HG03045 (cell line): ENCODE measurements around the gene C19orf25.
"Not testable (repeated sequence)": the region's sequence is repeated elsewhere in the genome, so short reads cannot be mapped to it uniquely, and the experiment has no call there.

Experiments used
- ATAC-seq: cut with Tn5 transposase; IDR thresholded peaks from one replicate; pipeline ENCODE4 v1.9.1; 2021; ENCODE audit warnings: mild to moderate bottlenecking, moderate library complexity; ENCODE audit not compliant: unreplicated experiment

Gene C19orf25

DNA sequence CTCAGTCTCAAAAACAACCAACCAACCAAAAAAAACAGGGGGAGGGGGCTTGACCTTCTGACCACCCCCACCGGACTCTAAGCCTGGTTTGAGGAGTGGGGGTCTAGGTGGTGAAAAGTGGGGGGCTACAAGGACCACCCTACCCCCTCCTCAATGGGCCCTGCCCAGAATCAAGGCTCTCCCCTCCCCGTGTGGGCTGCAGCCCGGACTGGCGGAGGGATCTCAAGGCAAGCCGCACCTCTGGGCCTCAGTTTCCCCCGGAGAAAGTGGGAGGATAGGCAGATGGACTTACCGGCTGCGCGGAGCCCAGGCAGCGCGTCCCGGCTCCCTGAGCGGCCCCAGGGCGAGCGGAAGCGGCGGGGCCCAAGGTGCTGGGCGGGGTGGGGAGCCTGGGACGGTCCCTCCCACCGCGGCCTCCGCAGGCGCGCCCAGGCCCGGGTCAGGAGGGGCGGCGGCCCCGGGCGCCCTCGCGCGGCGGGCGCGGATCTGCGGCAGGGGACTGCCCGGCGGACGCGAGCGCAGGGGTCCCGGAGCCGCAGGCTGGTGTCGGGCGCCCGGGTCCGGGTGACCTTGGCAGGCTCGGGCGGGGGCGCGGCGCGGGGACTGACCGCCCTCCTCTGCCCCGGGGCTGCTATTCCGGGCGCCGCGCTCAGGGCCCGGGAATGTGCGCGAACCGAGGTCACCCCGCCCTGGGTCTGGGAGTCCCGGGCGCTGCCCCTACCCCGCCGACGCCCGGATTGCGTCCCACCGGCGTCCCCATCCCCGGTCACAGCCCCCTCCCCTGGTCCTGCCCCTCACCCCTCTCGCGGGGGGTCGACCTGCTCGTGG is 33.9 kb upstream of the C19orf25 start, which contains the start of gene ADAMTSL5:
TSS of gene ADAMTSL5 (minus strand) at position 349 of the 828 bp plus-strand sequence. CDS start 2,076 bp downstream, outside the sequence.
- ATAC-seq = no peak

DNA sequence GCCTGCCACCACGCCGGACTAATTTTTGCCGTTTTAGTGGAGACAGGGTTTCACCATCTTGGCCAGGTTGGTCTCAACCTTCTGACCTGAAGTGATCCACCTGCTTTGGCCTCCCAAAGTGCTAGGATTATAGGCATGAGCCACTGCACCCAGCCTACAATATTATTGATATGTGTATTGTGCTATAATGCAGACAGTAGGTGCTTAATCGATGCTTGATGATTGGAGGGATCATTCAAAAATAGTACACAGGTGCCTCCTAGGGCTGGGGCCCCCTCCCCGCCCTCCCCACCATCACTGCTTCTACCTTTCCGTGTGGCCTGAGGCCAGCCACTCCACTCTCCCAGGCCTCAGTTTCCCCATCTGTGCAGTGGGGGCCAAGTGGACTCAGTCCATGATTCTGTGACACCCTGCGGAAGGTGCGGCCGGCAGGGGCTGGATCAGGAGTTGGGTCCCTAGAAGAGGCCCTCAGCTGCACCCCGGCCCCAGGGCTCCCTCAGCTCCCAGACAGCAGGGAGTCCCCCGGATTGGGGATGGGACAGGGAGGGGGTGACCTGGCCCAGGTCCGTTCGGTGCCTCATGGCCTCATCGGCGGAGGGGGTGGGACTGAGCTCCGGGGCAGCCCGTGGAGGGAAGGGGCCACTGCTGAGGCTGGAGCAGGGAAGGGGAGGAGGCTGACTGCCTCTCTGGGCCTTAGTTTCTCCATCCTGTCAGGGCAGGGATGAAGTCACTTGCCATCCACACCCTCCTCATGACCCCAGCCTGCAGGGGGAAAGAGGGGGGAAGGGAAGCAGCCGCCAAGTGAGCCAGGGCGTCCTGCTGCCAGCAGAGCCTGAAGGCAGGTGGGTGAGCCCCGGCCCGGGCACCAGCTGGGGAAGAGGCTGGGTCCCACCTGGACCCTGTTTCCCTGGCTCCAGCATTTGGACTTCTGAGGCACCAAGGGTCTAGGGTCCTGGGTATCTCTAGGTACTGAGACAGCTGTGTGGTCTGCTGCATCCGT is 32.6 kb upstream of the C19orf25 start:
- ATAC-seq = no peak

DNA sequence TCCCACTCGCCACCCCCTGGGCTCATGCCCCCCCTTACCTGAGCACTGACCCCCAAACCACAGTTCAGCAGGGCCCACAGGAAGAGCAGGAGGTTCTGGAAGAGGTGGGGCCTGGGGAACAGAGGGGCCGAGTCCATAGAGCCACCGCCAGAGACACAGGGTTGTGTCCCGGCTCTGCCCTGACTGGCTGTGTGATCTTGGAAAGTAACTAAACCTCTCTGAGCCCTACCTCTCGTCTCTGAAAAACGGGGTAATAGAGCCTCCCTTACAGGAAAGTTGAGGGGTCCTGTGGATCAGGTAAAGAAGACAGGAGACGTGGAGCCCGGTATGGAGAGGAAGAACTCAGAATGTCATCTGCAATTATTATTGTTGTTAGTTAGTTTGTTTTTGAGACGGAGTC is 31.8 kb upstream of the C19orf25 start:
- no peak for ATAC-seq

- no peak for ATAC-seq
Observed at GRCh38 chr19:1510442-1510806, 31.4 kb upstream of the C19orf25 start.

- no peak for ATAC-seq
Observed at GRCh38 chr19:1509602-1510441, 30.8 kb upstream of the C19orf25 start.

DNA sequence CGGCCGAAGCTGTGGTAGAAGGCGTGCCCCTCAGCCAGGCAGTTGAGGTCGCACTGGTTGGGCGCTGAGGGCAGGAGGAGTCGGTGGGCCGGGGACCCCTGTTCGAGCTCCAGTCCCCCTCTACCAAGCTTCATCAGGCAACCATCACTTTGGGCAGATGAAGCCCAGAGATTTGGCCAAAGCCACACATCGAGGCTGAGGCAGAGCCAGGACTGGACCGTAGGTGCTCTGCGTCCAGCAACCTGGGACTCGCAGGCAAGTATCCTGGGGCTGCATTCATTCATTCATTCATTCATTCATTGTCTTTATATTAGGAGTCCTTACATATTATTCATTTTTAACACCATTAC is 29.5 kb upstream of the C19orf25 start:
- ATAC-seq = no peak

DNA sequence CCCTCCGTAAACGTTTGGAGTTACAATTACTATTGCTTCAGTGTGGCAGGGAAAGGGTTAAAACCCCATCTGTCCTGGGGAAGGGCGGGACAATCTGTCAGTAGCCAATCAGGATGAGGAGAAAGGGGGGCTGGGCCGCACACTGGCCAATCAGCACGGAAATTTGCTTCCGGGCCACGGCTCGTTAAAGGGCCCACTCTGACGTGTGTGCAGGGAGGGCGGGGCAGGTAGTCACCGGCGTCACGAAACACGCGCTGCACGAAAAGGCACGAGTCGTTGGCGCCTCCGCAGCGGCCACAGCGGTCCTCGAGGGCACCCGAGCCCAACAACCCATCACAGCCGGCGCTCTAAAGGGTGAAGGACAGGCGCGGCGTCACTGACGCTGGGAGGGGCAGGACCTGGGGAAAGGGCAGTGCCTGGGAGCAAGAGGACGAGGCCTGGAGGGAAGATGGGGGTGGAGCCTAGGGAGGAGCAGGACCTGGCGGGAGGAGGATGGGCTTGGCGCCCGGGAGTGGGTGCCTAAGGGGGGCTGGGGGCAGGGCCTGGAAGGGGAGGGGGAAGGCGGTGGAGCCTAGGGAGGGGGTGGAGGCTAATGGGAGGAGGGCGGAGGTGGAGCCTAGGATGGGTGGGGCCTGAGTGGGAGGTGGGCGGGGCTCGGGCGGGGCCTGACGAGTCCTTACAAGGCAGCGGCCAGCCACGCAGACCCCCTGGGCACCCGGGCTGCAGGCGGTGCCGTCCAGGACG is 28.9 kb upstream of the C19orf25 start:
- no peak for ATAC-seq

DNA sequence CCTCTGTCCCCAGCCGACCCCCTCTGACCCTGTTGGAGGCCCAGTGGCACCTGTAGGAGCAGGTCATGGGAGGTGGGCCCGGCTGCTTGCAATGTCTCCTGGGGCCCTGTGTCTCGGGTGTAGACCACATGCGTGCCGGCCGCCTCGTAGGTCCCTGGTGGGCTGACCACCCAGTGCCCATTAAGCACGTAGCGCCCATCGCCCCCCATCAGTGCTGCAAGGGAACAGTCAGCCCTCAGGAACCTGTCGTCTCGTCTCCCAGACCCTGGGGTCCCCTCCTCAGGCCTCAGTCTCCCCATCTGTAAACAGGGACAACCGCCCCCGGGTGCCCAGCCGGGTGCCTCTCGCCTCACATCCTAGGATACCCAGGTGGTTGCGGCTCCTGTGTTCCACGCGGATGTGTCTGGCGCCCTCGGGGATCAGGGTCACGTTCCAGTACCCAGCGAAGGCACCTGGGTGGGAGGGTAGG is 28.2 kb upstream of the C19orf25 start:
- ATAC-seq = no peak

DNA sequence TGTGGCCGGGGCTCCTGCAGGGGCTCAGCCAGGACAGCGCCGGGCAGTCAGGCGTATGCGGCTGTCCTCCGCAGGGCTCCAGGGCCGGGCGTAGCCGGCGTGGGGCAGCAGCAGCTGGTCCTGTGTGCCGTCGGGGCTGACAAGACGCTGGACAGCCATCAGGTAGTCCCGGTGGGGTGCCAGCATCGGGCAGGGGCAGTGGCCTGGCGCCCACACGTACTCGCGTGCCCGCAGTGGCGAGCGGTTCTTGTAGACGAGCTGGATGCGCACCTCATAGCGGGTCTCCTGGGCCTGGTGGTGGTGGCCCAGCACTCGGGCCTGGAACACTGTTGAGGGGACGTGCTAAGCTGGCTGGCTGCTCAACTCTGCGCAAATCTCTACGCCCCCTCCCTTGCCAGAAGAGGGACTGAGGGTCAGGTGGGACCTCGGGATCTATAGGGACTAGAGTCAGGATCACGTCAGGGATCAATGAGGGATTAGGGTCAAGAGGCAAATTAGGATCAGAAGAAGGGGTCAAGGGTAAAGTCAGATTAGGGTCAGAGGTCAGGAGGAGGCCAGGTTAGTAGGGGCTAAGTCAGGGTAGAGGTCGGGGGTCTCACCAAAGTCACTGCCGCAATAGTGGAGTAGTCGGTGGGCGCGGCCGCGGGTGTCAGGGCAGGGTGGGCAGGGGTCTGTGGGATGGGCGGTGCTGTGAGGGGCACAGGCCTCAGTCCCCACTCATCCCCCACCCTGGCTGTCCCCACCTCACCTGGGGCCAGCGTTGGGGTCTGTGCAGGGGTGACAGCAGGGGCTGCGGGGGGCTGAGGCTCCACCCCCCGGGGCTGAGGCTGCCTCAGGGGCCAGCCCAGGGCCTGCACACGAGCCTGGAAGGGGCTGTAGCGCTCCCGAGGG is 27.2 kb upstream of the C19orf25 start:
- no peak for ATAC-seq

- ATAC-seq = no peak
Observed at GRCh38 chr19:1505012-1505411, 26.0 kb upstream of the C19orf25 start.

DNA sequence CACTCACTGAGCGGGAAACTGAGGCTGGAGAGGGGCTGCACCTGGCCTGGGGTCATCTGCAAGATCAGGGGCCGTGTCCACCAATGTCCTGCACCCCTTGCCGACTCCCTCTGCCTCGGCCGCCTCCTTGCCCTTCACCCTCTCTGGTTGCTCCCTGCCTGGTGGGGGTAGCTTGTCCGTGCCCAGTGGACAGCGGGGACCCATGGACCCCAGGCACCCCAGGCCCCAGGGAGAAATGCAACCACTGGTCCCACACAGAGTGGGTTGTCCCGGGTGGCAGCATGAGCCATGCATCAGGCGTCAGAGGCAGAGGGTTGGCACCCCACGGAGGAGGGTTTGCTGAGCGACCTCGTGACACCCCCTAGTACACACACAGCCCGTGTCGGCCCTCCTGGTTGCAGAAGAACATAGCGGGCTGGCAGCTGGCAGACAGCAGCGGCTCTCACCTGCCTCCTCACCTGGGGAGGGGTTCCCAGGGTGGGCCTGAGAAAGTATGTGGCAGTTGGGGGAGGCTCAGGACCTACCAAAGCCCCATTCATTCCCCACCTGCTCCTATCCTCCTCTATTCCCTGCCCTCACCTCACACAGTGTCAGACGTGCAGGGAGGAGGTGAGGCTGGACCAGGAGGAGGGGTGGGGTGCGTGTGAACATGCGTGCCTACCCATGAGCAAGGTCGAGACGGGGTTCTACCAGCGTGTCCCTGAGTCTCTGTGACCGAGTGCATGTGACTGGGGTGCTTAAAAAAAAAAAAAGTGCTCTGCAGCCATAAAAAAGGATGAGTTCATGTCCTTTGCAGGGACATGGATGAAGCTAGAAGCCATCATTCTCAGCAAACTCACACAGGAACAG is 25.1 kb upstream of the C19orf25 start:
- no peak for ATAC-seq

- ATAC-seq = no peak
Observed at GRCh38 chr19:1503089-1503924, 24.3 kb upstream of the C19orf25 start.

- no peak for ATAC-seq
Observed at GRCh38 chr19:1502433-1503088, 23.5 kb upstream of the C19orf25 start.

- no peak for ATAC-seq
Observed at GRCh38 chr19:1501200-1501595, 22.2 kb upstream of the C19orf25 start.

DNA sequence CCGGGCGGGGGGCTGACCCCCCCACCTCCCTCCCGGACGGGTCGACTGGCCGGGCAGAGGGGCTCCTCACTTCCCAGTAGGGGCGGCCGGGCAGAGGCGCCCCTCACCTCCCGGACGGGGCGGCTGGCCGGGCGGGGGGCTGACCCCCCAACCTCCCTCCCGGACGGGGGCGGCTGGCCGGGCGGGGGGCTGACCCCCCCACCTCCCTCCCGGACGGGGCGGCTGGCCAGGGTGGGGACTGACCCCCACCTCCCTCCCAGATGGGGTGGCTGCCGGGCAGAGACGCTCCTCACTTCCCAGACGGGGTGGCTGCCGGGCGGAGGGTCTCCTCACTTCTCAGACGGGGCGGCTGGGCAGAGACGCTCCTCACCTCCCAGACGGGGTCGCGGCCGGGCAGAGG is 20.2 kb upstream of the C19orf25 start:
- ATAC-seq = not testable (repeated sequence)

DNA sequence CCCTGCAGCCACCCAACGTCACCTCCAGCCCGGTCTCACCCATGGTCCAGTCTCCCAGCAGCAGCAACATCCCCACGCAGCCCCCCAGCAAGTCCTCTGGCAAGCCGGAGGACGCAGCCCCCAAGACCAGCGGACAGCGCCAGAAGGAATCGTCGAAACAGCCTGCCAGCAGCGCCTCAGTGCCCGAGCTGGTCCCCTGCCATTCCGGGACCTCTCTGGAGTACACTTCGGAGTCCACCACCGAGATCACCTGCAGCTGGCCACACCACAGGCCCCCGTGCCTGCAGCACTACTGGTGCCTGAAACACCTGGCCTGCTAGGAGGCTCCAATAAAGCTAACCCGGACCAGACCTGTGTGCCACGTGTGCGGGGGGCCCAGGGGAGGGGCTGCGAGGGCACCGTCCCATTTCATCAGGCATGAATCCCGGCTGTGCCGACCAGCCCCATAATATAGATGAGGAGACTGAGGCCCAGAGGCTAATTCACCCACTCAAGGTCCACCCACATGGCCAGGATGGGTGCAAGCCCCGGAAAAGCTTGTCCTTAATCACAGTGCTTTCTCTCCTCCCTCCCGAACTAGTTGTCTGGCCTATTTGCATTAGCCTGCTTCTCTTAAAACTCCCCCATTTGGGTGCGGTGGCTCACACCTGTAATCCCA is 18.7 kb upstream of the C19orf25 start:
- no peak for ATAC-seq
